22Rv1 (cell line): ENCODE measurements around the gene CYTH1.

Source experiments
- CTCF ChIP-seq: fragments of 450-650 bp; IDR thresholded peaks from 2 replicates; pipeline ENCODE4 v1.5.1; 2017; ENCODE audit warnings: mild to moderate bottlenecking
- ZFX ChIP-seq: fragments of 450-650 bp; IDR thresholded peaks from 2 replicates; pipeline ENCODE4 v1.6.1; 2017; ENCODE audit warnings: antibody characterized with exemption, borderline replicate concordance

- TF ChIP-seq CTCF (no peak), ZFX (no peak)
Measured at GRCh38 chr17:78823282-78824046, 41.4 kb upstream of the CYTH1 start.
